ENCODE data around the gene CLEC2D.

GRCh38 chr12:9647825-9648700 is 21.4 kb upstream of the CLEC2D start:
- TF ChIP-seq CTCF (IDR thresholded peaks at IDR 0.05; ENCODE audit: low read depth, low read length, poor library complexity, severe bottlenecking), result no peak
- TF ChIP-seq EZH2phosphoT487 (IDR thresholded peaks at IDR 0.05; ENCODE audit: borderline replicate concordance, low read length), result no peak

All from DOHH2 (cell line).